Mucosa of descending colon (tissue), 3 donors: ENCODE results near the gene PICALM. TPM values are rescaled to one million over a fixed set of nuclear protein-coding genes. Genes with fewer than 3 reads are reported as not detected.

Experiments
- ATAC-seq: fragments of 200-7000 bp; cut with Tn5 transposase; one replicate; pipeline ENCODE4 v1.9.1; 2020; ENCODE audit warnings: mild to moderate bottlenecking, moderate library complexity
- DNase-seq, 3 donors: peaks; one replicate each; pipeline ENCODE4 v3.0.0-alpha.2; 2020
- H3K36me3 ChIP-seq: fragments of 200-600 bp; one replicate; pipeline ENCODE4 v1.8.0; 2021; ENCODE audit warnings: low read depth, mild to moderate bottlenecking
- H3K4me1 ChIP-seq: fragments of 200-600 bp; one replicate; pipeline ENCODE4 v1.8.0; 2021; ENCODE audit warnings: low read depth, mild to moderate bottlenecking
- H3K4me3 ChIP-seq: fragments of 200-600 bp; one replicate; pipeline ENCODE4 v1.8.0; 2021; ENCODE audit warnings: mild to moderate bottlenecking
- H3K9me3 ChIP-seq: fragments of 200-600 bp; one replicate; pipeline ENCODE4 v1.8.0; 2021; ENCODE audit warnings: mild to moderate bottlenecking
- CTCF ChIP-seq: fragments of 200-600 bp; IDR thresholded peaks from one replicate; pipeline ENCODE4 v1.8.0; 2022; ENCODE audit warnings: antibody characterized with exemption, mild to moderate bottlenecking
- intact Hi-C, 2 donors: fragments of 100-400 bp; cut with DNase I in 1 of 2; cut with micrococcal nuclease in 1 of 2; formaldehyde crosslinking; loops; one replicate each; pipeline versions ENCODE4 v1.11.0 to v1.11.1; 2022; cut with DNase I, micrococcal nuclease
- total RNA-seq, 3 donors: library from RNA; stranded (reverse); fragmentation: NEBNext Ultra II Directional in 2 of 3; extraction: Animal tissue kit (Norgen Biotek cat#: 25700) in 2 of 3; gene quantifications; one replicate each; pipeline versions ENCODE4 v1.2.1 to v1.2.4, GENCODE V29; 2021 to 2023
- donor health status: DM: no; HTN: no; CAD: no; lungs with moderate emphysema.
- donor health status: DM: no; HTN: no; CAD: no.
- donor health status: DM: no; HTN: yes; CAD: no.

PICALM gene
- total RNA-seq, 3 donors from 2014 or later = 163 to 174 (median 163) TPM

- TF ChIP-seq CTCF = no peak
- DNase-seq (no peak), ATAC-seq (no peak)
- intact Hi-C loops = no loop called here
- Histone ChIP-seq H3K4me1 (peaks cover 26% of the 10 kb centered on the region), H3K4me3 (peak overlapping the region; percentile 71), H3K9me3 (no peaks in the 10 kb centered on the region), H3K36me3 (no peaks in the 10 kb centered on the region)
Measured at GRCh38 chr11:86067851-86068137, 1.1 kb downstream of the PICALM start.

GRCh38 chr11:86067009-86067850 lies 1.7 kb downstream of the PICALM start:
- no peaks in the 10 kb centered on the region for H3K9me3 ChIP-seq
- no peaks in the 10 kb centered on the region for H3K36me3 ChIP-seq
- ATAC-seq (no peak), DNase-seq (peak in 1 of 3 donors; percentile 46)
- peaks cover 26% of the 10 kb centered on the region for H3K4me1 ChIP-seq
- no peak for TF ChIP-seq CTCF
- intact Hi-C loops = no loop called here
- H3K4me3 ChIP-seq = peak overlapping the region; percentile 71

- intact Hi-C loops = no loop called here
- ATAC-seq = no peak
- Histone ChIP-seq H3K9me3 (no peaks in the 10 kb centered on the region), H3K4me3 (no peak overlapping the region), H3K4me1 (peaks cover 26% of the 10 kb centered on the region), H3K36me3 (no peaks in the 10 kb centered on the region)
- no peak for DNase-seq
- no peak for TF ChIP-seq CTCF
Measured at GRCh38 chr11:86066657-86067008, 2.3 kb downstream of the PICALM start.

- H3K36me3 ChIP-seq = no peaks in the 10 kb centered on the region
- ATAC-seq = no peak
- no peak for TF ChIP-seq CTCF
- no peak overlapping the region for H3K4me3 ChIP-seq
- no peak for DNase-seq
- H3K9me3 ChIP-seq = no peaks in the 10 kb centered on the region
- intact Hi-C loops = no loop called here
- peaks cover 26% of the 10 kb centered on the region for H3K4me1 ChIP-seq
Measured at GRCh38 chr11:86066033-86066432, 2.9 kb downstream of the PICALM start.

- Histone ChIP-seq H3K36me3 (no peaks in the 10 kb centered on the region), H3K4me3 (no peak overlapping the region), H3K4me1 (peaks cover 24% of the 10 kb centered on the region), H3K9me3 (no peaks in the 10 kb centered on the region)
- intact Hi-C loops = no loop called here
- ATAC-seq (no peak), DNase-seq (no peak)
- no peak for TF ChIP-seq CTCF
Measured at GRCh38 chr11:86064220-86064803, 4.6 kb downstream of the PICALM start.
